OCI-LY7 (cell line): ENCODE measurements around the gene MTCL1.

ENCODE experiments used
- CTCF ChIP-seq: fragments of 200-600 bp; sonication (generic); conservative IDR thresholded peaks from 2 replicates; pipeline ENCODE4 v1.5.1; 2014; ENCODE audit warnings: mild to moderate bottlenecking, antibody characterized with exemption, low read length, moderate library complexity, mixed read lengths
- EZH2phosphoT487 ChIP-seq: fragments of 200-600 bp; sonication (generic); IDR thresholded peaks from 2 replicates; pipeline ENCODE4 v1.6.1; 2018; ENCODE audit warnings: low read depth, borderline replicate concordance, mild to moderate bottlenecking, mixed run types, antibody characterized with exemption, low read length, moderate library complexity, mixed read lengths

DNA sequence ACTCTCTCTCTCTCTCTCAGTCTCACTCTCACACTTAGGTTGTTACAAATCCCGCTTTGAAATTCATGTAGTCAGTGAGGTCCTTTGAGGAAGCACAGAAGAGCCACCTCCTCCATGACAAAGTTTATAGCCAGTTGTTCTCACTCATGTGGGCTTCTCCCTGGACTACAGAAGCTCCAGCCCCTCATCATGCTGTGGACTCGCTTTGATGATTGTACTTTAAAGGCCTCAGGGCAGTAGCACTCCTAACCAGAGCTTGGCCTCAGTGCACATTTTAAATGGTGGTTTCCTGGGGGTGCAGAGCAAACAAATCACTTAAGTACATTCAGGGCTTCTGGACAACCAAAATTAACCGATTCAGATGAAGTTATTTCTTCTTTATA lies 115.7 kb downstream of the MTCL1 start:
- no peak for TF ChIP-seq CTCF
- no peak for TF ChIP-seq EZH2phosphoT487
